T-cell (primary cell): ENCODE results near the gene MAP1LC3B2. TPM values are rescaled to one million over a fixed set of nuclear protein-coding genes. Genes with fewer than 3 reads are reported as not detected.

Source experiments
- ATAC-seq, 4 experiments: fragments of 200-7000 bp in 3 of 4; fragments of 150-1000 bp in 1 of 4; cut with Tn5 transposase; replicated peaks in 1 of 4; 1 replicate in 3 of 4; 2 replicates in 1 of 4; pipeline ENCODE4 v1.10.0; 2021; ENCODE audit warnings: moderate library complexity in 3 of 4, mild to moderate bottlenecking in 2 of 4, moderate number of reproducible peaks in 1 of 4
- CTCF ChIA-PET, 2 donors: fragments of 300-600 bp; sonication (Branson Sonifier 250); formaldehyde crosslinking; loops; one replicate each; lab custom pipeline; 2022; ENCODE audit warnings: antibody characterized with exemption in 2 of 2; lab: Charles Lee
- POLR2A ChIA-PET, 2 donors: fragments of 300-600 bp; sonication (Branson Sonifier 250); formaldehyde crosslinking; loops; one replicate each; lab custom pipeline; 2022; ENCODE audit warnings: antibody characterized with exemption in 2 of 2; lab: Charles Lee
- DNase-seq, 35 experiments: peaks; one replicate each; pipeline versions ENCODE4 v3.0.0 to v3.0.0-alpha.2; 2013 to 2023
- H3K27ac ChIP-seq: one replicate; pipeline ENCODE4 v1.5.1; 2013; ENCODE audit warnings: low read length
- H3K27me3 ChIP-seq, 2 experiments: replicated peaks in 1 of 2; 1 replicate in 1 of 2; 2 replicates in 1 of 2; pipeline versions ENCODE4 v1.6.1 to v1.7.0; 2013; ENCODE audit warnings: low read length in 1 of 2, mixed read lengths in 1 of 2; ENCODE audit not compliant: control insufficient read depth in 2 of 2, insufficient read depth in 2 of 2; ENCODE audit errors: extremely low read depth in 1 of 2
- H3K36me3 ChIP-seq, 2 donors: 1 replicate in 1 of 2; 2 replicates in 1 of 2; pipeline versions ENCODE4 v1.6.1 to v1.7.0; 2013; ENCODE audit warnings: low read length in 1 of 2; ENCODE audit not compliant: control insufficient read depth in 2 of 2, insufficient read depth in 1 of 2; ENCODE audit errors: extremely low read depth in 1 of 2
- H3K4me1 ChIP-seq, 2 experiments: 1 replicate in 1 of 2; 2 replicates in 1 of 2; pipeline versions ENCODE4 v1.6.1 to v1.7.0; 2013; ENCODE audit warnings: low read length in 2 of 2, mixed read lengths in 1 of 2; ENCODE audit not compliant: insufficient read depth in 2 of 2, control insufficient read depth in 1 of 2; ENCODE audit errors: extremely low read depth in 1 of 2
- H3K4me3 ChIP-seq, 2 donors: 1 replicate in 1 of 2; 2 replicates in 1 of 2; pipeline versions ENCODE4 v1.5.1 to v1.7.0; 2013; ENCODE audit warnings: mild to moderate bottlenecking in 2 of 2, low read length in 1 of 2, moderate library complexity in 1 of 2; ENCODE audit not compliant: control insufficient read depth in 1 of 2; ENCODE audit errors: extremely low read depth in 1 of 2
- H3K9me3 ChIP-seq: 2 replicates; pipeline ENCODE4 v1.7.0; 2013
- H3K27ac Mint-ChIP-seq, 2 donors: one replicate each; pipeline ENCODE4 v1.8.0; 2020 to 2021; ENCODE audit warnings: mild to moderate bottlenecking in 2 of 2, mixed read lengths in 2 of 2
- H3K27me3 Mint-ChIP-seq, 2 donors: one replicate each; pipeline ENCODE4 v1.8.0; 2021 to 2022; ENCODE audit warnings: mixed read lengths in 2 of 2
- H3K36me3 Mint-ChIP-seq: one replicate; pipeline ENCODE4 v1.8.0; 2021; ENCODE audit warnings: mixed read lengths
- H3K4me1 Mint-ChIP-seq, 3 donors: one replicate each; pipeline ENCODE4 v1.8.0; 2020 to 2022; ENCODE audit warnings: mixed read lengths in 3 of 3, mild to moderate bottlenecking in 1 of 3
- H3K4me3 Mint-ChIP-seq, 3 donors: one replicate each; pipeline ENCODE4 v1.8.0; 2020 to 2022; ENCODE audit warnings: mild to moderate bottlenecking in 3 of 3, mixed read lengths in 3 of 3, moderate library complexity in 3 of 3
- H3K9me3 Mint-ChIP-seq, 3 donors: one replicate each; pipeline ENCODE4 v1.8.0; 2020 to 2022; ENCODE audit warnings: mixed read lengths in 3 of 3
- WGBS: methylation state at CpG from one replicate; pipeline ENCODE4 v1.1.5; 2013; ENCODE audit warnings: missing lambda C conversion rate; ENCODE audit not compliant: insufficient coverage; 5-methylcytosine and 5-hydroxymethylcytosine counted together
- total RNA-seq, 35 experiments: library from RNA in 6 of 35; stranded (reverse) in 6 of 35; fragments of 120-200 nt in 1 of 35; gene quantifications; one replicate each; pipeline versions ENCODE4 v1.2.1 to v1.2.4 and lab custom pipeline; 2013 to 2026

MAP1LC3B2 gene
- total RNA-seq, 5 donors from 2014 or later (not counting 1 experiment from before 2014, with no cell fraction given), result 0.92 to 4.6 (median 1.4) TPM

DNA sequence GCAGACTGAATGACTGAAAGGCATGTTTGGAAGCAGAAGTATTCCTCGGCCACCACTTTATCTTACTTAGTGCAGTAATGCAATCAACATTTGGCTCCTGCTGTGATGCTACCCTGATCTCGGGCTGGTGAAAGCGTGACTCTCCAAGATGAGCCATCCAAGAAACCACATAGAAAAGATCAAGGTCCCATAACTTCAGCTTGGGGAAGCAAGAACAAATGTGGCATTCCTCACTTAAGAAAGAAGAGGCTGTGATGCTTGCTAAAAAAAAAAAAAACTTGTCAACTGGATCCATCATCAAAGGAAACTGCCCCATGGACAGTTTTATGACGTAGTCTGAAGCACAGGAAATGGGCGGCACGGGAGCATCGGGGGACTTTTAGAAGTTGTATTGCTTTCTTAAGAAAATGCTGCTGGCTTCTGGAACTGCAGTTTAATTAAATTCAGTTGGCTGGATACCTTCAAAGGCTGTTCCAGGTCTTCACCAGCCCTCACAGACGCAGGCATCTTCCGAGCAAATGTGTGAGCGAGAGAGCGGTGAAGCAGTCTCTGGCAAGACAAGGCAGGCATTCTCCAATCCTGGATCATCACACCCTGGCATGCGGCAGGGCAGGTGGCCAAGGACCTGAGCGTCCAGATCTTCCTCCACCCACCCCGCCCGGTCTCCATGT lies 38.2 kb upstream of the MAP1LC3B2 start:
- H3K9me3 Mint-ChIP-seq, result no peaks in the 10 kb centered on the region
- 62% methylated on average over 8 of the region's 15 CpGs for WGBS

DNA sequence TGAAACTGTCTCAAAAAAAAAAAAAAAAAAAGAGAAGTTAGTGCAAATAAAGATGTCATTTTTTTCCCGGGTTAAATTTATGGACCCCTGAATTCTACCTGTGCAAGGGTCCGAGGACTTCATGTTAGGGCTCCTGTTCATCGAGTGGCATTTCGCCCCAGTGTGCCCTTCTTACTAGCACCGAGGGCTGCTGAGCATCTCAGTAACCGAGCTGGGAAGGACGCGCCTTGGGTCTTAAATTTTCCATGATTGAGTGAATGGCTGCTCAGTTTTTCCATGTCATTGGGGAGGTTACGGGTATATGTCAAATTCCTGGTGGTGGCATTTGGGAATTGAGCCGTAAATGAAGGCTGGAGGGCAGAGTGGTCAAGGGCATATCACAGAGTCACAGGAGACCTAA lies 34.9 kb upstream of the MAP1LC3B2 start:
- POLR2A ChIA-PET, result no interaction called here

More for the DNA sequence above, 38.2 kb upstream of the MAP1LC3B2 start:
- ATAC-seq, result no peak
- peaks cover 0 to 6% of the 10 kb centered on the region in 2 donors for H3K27me3 Mint-ChIP-seq
- POLR2A ChIA-PET, result no interaction called here
- Histone ChIP-seq H3K4me3 (no peak overlapping the region), H3K27ac (no peak overlapping the region), H3K27me3 (peaks cover 0 to 11% of the 10 kb centered on the region in 2 experiments), H3K36me3 (no peaks in the 10 kb centered on the region), H3K9me3 (no peaks in the 10 kb centered on the region), H3K4me1 (peaks cover 0 to 6% of the 10 kb centered on the region in 2 experiments)
- CTCF ChIA-PET, result interaction anchor here in 1 of 2 donors (0.7 kb wide), 1 partner anchor 11 kb away, joined by 3 read pairs; no protein-coding TSS in a partner anchor
- no peak overlapping the region for H3K27ac Mint-ChIP-seq
- DNase-seq, result no peak
- H3K4me3 Mint-ChIP-seq, result no peak overlapping the region
- no peaks in the 10 kb centered on the region for H3K36me3 Mint-ChIP-seq
- peaks cover 5 to 9% (median 7%) of the 10 kb centered on the region in 3 donors for H3K4me1 Mint-ChIP-seq

DNA sequence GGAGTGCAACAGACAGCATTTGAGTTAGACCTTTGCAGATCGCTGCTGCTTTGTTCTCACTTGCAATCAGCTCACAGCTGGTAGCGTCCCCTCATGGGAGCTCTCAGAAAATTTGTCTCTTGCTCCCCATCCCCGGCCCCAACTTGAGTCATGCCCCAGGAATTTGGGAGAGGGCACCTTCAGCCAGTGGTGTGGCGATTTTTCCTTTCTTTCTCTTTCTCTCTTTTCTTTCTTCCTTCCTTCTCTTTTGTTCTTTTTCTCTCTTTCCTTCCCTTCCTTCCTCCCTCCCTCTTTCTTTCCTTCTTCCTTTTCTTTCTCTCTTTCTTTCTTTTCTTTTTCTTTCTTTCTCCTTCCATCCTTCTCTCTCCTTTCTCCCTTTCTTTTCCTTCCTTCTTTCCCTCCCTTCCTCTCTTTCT lies 34.2 kb upstream of the MAP1LC3B2 start:
- H3K36me3 Mint-ChIP-seq, result no peaks in the 10 kb centered on the region
- peaks cover 7 to 11% (median 9%) of the 10 kb centered on the region in 3 donors for H3K4me1 Mint-ChIP-seq
- no peaks in the 10 kb centered on the region for H3K36me3 ChIP-seq
- no peak overlapping the region for H3K4me3 Mint-ChIP-seq
- DNase-seq, result no peak
- no peak overlapping the region for H3K27ac Mint-ChIP-seq
- ChIA-PET CTCF (no interaction called here), POLR2A (no interaction called here)
- H3K27me3 Mint-ChIP-seq, result peaks cover 7 to 20% of the 10 kb centered on the region in 2 donors
- peaks cover 0 to 21% of the 10 kb centered on the region in 2 experiments for H3K27me3 ChIP-seq
- H3K27ac ChIP-seq, result no peak overlapping the region
- H3K4me1 ChIP-seq, result peaks cover 0 to 6% of the 10 kb centered on the region in 2 experiments
- H3K9me3 ChIP-seq, result no peaks in the 10 kb centered on the region
- H3K4me3 ChIP-seq, result no peak overlapping the region
- no peak for ATAC-seq
- H3K9me3 Mint-ChIP-seq, result no peaks in the 10 kb centered on the region
- 94% methylated on average over 3 of the region's 4 CpGs for WGBS

More for the DNA sequence above, 34.9 kb upstream of the MAP1LC3B2 start:
- no peak overlapping the region for H3K4me3 ChIP-seq
- CTCF ChIA-PET, result no interaction called here
- H3K27me3 ChIP-seq, result peaks cover 0 to 21% of the 10 kb centered on the region in 2 experiments
- DNase-seq (no peak), ATAC-seq (no peak)
- WGBS, result 80% methylated on average over 10 of the region's 10 CpGs
- Mint-ChIP-seq H3K27ac (no peak overlapping the region), H3K27me3 (peaks cover 7 to 20% of the 10 kb centered on the region in 2 donors), H3K4me1 (peaks cover 7 to 11% (median 9%) of the 10 kb centered on the region in 3 donors), H3K9me3 (no peaks in the 10 kb centered on the region), H3K4me3 (no peak overlapping the region), H3K36me3 (no peaks in the 10 kb centered on the region)
- peaks cover 0 to 6% of the 10 kb centered on the region in 2 experiments for H3K4me1 ChIP-seq
- H3K9me3 ChIP-seq, result no peaks in the 10 kb centered on the region
- no peaks in the 10 kb centered on the region for H3K36me3 ChIP-seq
- no peak overlapping the region for H3K27ac ChIP-seq

DNA sequence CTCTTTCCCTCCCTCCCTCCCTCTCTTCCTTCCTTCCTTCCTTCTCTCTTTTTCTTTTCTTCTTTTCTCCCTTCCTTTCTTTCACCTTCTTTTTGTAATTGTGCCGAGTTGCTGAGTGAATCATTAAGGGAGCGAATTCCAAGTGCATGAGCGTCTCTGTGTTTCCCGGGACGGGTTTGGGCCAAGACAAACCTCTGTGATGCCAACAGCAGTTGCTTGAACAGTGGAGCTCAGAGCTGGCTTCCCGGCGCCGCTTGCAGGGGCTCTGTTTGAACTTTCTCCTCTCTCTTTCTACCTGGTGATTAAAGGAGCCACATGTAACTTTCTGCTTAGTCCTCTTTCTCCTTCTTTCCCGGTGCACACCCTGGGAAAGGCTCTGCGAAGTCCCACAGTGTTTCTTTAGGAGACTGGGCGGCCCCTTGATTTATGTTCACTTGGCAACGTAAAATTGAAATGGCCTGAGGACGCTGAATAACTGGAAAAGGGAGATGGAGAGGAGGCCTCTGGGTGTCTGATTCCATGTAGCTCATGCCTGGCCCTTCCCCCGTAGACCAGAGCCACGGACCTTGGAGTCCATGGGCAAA lies 33.7 kb upstream of the MAP1LC3B2 start:
- Histone ChIP-seq H3K27ac (no peak overlapping the region), H3K27me3 (peaks cover 0 to 21% of the 10 kb centered on the region in 2 experiments), H3K4me3 (no peak overlapping the region), H3K9me3 (no peaks in the 10 kb centered on the region), H3K36me3 (no peaks in the 10 kb centered on the region), H3K4me1 (peaks cover 0 to 6% of the 10 kb centered on the region in 2 experiments)
- Mint-ChIP-seq H3K27ac (no peak overlapping the region), H3K27me3 (peaks cover 7 to 23% of the 10 kb centered on the region in 2 donors), H3K36me3 (no peaks in the 10 kb centered on the region), H3K4me3 (no peak overlapping the region), H3K9me3 (no peaks in the 10 kb centered on the region), H3K4me1 (peaks cover 7 to 9% (median 9%) of the 10 kb centered on the region in 3 donors)
- ATAC-seq (no peak), DNase-seq (no peak)
- ChIA-PET CTCF (no interaction called here), POLR2A (no interaction called here)
- WGBS, result 89% methylated on average over 10 of the region's 15 CpGs

DNA sequence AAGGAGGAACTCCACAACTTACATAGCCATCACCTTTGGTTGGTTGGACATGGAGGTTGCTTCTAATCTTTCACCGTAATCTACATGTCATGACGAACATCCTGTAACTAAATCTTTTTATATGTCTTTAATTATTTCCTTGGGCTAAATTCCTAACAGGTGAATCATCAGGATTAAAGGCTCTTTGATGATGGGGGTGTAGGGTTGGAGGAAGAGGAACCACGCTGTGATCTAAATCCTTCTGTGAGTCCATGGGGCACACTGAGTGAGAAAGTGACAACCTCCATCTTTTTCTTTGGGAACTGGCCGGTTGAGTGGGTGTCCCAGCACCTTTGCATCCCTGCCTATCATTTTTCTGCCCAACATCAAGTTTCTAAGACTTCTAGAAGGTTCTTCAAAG lies 31.1 kb upstream of the MAP1LC3B2 start:
- H3K4me1 ChIP-seq, result peaks cover 4 to 10% of the 10 kb centered on the region in 2 experiments
- no peaks in the 10 kb centered on the region for H3K36me3 ChIP-seq
- Mint-ChIP-seq H3K4me3 (no peak overlapping the region), H3K4me1 (peaks cover 7 to 21% (median 10%) of the 10 kb centered on the region in 3 donors), H3K27ac (no peak overlapping the region), H3K36me3 (no peaks in the 10 kb centered on the region), H3K27me3 (peaks cover 7 to 22% of the 10 kb centered on the region in 2 donors), H3K9me3 (peaks cover 0 to 3% (median 0%) of the 10 kb centered on the region in 3 donors)
- no peak overlapping the region for H3K4me3 ChIP-seq
- no peaks in the 10 kb centered on the region for H3K9me3 ChIP-seq
- DNase-seq, result no peak
- ATAC-seq, result no peak
- ChIA-PET POLR2A (no interaction called here), CTCF (no interaction called here)
- 86% methylated on average over 1 of the region's 4 CpGs for WGBS
- H3K27ac ChIP-seq, result no peak overlapping the region
- H3K27me3 ChIP-seq, result peaks cover 0 to 23% of the 10 kb centered on the region in 2 experiments

DNA sequence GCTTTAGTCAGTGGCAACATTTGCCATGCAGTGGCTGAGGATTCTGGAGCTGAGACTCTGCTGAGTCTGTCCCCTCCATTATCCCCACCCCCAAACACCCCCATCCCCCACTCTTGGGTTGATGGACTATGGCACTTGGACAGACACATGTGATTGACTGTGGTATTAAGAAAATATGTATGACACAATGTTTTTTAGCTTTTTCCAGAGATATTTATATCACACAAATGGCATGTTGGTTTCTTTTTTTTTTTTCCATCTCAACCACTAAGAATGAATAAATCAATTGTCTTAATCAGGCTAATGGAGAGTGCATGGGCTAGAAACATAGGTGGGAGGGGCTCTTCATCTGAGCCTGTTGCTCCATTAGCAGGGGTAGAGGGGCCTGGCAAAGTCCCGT lies 30.7 kb upstream of the MAP1LC3B2 start:
- no peaks in the 10 kb centered on the region for H3K9me3 ChIP-seq
- peaks cover 10 to 25% (median 13%) of the 10 kb centered on the region in 3 donors for H3K4me1 Mint-ChIP-seq
- H3K27me3 ChIP-seq, result peaks cover 0 to 25% of the 10 kb centered on the region in 2 experiments
- no peak overlapping the region for H3K4me3 ChIP-seq
- H3K27ac ChIP-seq, result no peak overlapping the region
- POLR2A ChIA-PET, result no interaction called here
- H3K36me3 ChIP-seq, result no peaks in the 10 kb centered on the region
- peaks cover 0 to 3% (median 0%) of the 10 kb centered on the region in 3 donors for H3K9me3 Mint-ChIP-seq
- H3K4me1 ChIP-seq, result peaks cover 7 to 14% of the 10 kb centered on the region in 2 experiments
- no peak overlapping the region for H3K27ac Mint-ChIP-seq
- H3K36me3 Mint-ChIP-seq, result no peaks in the 10 kb centered on the region
- ATAC-seq (no peak), DNase-seq (no peak)
- WGBS, result no CpG with 5 or more reads among the region's 1 CpG
- peaks cover 7 to 22% of the 10 kb centered on the region in 2 donors for H3K27me3 Mint-ChIP-seq
- CTCF ChIA-PET, result no interaction called here
- H3K4me3 Mint-ChIP-seq, result no peak overlapping the region
